COLO829 (cell line): ENCODE data around the gene BCAP31.
"Not testable (repeated sequence)": the region's sequence is repeated elsewhere in the genome, so short reads cannot be mapped to it uniquely, and the experiment has no call there.

Experiments
- DNase-seq: peaks from one replicate; pipeline ENCODE4 v3.0.0; 2012; ENCODE audit warnings: low spot score

Gene BCAP31

GRCh38 chrX:153733651-153734240, 9.6 kb upstream of the BCAP31 start:
- no peak for DNase-seq

GRCh38 chrX:153732401-153732800, 8.2 kb upstream of the BCAP31 start:
- peak; percentile 77 for DNase-seq

DNA sequence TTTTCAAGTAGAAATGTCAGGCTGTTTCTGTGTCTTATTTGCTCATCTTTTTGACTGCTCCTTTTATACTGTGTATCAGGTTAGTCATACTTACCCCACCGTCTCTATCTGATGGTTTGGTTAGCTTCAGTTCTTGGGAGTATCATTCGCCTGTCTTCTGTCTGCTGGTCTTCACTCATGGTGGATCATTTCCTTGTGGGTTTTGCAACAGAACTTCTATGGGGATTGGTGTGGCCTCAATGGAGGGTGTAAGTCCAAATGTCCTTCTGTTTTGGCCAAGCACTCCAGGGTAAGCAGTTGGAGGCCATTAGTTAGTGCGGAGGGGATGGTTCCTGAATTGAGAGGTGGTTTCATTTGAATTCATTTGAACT, 7.6 kb upstream of the BCAP31 start:
- DNase-seq, result no peak

- no peak for DNase-seq
Observed at GRCh38 chrX:153731117-153731844, 7.1 kb upstream of the BCAP31 start.

DNA sequence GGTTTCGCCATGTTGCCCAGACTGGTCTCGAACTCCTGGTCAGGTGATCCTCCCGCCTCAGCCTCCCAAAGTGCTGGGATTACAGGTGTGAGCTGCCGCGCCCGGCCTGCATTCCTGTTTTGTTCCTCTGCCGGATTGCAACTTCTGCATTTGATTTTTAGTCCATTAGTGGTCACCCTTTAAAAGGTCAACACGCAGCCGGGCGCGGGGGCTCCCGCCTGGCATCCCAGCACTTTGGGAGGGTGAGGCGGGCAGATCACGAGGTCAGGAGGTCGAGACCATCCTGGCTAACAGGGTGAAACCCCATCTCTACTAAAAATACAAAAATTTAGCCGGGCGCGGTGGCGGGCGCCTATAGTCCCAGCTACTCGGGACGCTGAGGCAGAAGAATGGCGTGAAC, 5.9 kb upstream of the BCAP31 start:
- DNase-seq, result not testable (repeated sequence)

- DNase-seq, result no peak
Observed at GRCh38 chrX:153728951-153729631, 4.9 kb upstream of the BCAP31 start.

- DNase-seq, result no peak
Observed at GRCh38 chrX:153728095-153728494, 3.9 kb upstream of the BCAP31 start.

DNA sequence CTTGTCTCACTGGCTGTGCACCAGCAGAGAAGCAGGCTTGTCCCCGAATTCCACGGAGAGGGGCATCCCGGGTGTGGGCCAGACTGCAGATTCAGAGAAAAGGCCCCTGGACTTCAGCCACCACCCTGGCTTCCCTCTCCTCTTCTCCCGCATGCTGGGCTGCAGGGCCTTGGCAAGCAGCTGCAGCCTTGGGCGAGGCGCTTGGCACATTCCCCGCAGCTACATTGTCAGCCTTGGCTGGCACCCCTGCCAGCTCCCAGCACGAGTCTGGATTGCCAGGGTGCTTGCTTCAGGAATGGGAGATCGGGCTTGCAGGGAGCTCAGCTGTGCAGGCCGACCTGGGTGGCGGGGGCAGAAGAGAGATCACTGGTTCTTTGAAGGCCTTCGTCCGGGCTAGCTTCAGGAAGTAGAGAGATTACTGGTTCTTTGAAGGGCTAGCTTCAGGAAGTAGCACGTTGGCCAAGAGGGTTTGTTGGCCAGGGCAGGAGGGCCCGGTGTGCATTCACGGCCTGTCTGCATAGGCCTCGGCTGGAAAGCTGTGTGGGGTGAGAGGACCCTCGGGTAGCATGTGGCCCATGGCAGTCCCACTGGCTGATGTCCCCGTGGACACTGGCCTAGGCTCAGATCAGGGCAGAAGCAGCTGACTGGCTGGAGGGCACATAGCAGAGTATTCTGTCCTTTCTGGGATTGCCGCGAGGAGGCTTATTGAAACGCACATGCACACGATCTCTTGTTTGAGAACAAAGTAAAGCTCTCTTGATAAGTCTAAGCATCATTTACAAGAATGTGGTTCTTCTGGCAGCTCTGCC, 3.1 kb upstream of the BCAP31 start:
- DNase-seq, result no peak

GRCh38 chrX:153726286-153727122, 2.3 kb upstream of the BCAP31 start:
- DNase-seq, result peak; percentile 57

DNA sequence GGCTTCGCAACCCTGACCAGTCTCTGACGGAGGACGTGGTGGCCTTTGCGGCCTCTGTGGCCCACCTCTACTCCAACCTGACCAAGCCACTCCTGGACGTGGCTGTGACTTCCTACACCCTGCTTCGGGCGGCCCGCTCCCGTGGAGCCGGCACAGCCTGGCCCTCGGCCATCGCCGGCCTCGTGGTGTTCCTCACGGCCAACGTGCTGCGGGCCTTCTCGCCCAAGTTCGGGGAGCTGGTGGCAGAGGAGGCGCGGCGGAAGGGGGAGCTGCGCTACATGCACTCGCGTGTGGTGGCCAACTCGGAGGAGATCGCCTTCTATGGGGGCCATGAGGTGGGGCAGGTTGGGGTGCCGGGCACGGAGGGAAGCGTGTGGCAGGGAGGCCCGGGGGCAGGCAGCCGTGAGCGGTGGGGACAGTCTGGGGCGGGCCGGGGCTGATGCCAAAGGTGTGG, 1.7 kb upstream of the BCAP31 start:
- DNase-seq, result no peak

GRCh38 chrX:153725039-153725831, 1.0 kb upstream of the BCAP31 start:
- no peak for DNase-seq

GRCh38 chrX:153723351-153724251, 586 bp downstream of the BCAP31 start:
- no peak for DNase-seq

DNA sequence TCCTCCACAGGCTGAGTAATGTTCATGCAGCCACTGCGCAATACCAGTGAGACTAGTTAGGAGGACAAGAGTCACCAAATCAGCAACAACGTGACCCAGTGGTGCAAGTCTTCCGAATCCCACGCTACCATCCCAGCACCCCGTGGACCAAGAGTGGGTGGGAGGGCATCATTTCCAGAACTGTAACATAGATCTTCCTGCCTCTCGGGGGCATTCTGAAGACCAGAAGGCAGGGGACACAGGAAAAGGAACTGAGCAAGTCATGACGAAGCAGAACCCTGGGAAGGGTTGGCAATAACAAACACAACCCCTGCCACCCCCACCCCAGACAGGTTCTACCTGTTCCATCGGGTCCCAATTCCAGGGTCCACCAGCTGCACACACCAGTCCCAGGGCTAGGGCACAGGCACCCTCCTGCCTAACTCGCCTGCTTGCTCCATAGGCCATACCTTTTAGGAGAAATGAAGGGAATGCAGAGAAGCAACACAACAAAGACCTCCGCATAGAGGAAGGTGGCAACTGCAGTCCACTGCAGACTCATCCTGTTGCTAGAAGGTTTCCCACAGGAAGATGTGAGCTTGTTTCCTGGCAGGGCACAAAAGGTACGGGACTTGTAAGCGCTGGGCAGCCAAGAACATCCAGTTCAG, 1.4 kb downstream of the BCAP31 start:
- DNase-seq, result no peak

DNA sequence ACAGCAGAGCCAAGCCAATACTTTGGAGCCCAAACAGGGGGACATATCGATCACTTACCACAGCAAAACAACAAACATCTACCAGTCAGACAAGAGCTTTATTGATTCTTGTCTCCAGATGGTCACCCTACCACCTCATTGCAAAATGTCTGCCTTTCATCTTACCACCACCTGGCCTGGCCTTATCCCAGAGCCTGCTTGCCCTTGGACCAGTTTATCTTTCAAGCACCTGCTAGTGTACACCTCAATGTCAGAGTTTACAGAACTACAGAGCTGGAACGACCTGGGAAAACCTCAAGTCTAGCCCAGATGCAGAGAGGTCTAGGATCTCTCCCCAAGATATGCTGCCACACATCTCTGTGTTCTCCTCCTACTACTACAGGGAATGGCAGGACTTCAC, 4.5 kb downstream of the BCAP31 start:
- no peak for DNase-seq

- DNase-seq, result no peak
Observed at GRCh38 chrX:153719238-153719637, 4.9 kb downstream of the BCAP31 start.

DNA sequence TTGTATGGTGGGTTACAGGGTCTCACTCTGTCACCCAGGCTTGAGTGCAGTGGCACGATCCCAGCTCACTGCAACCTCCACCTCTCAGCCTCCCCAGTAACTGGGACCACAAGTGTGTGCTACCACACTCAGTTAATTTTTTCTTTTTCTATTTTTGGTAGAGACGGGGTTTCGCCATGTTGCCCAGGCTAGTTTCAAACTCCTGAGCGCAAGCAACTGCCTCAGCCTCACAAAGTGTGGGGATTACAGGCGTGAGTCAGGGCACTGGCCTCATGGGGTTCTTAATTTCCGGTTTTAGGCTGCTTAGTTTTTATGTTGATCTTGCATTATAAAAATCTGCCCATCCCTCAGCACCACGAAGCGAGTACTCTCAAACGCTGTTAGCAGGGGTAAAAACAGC, 6.7 kb downstream of the BCAP31 start:
- DNase-seq, result no peak

DNA sequence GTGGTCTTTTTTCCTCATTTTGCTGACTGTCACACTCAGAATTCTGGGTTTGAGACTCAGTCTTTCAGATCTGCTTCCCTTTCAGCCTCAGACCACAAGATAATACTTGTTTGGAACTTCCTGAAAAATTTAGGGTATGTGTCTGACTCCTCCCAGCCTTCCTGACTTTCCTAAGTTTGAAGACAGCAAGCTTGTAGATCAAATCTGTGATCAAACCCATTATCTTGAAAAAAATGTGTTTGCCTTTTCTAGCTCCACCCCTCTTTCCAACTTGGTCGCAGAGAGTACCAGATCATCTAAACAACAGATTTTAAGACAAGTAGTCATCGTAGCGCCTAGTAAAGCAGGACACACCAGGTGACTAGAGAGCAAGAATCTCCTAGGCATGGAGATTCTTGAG, 9.9 kb downstream of the BCAP31 start:
- no peak for DNase-seq

GRCh38 chrX:153709726-153710674, 14.2 kb downstream of the BCAP31 start:
- no peak for DNase-seq
